Upper lobe of right lung (tissue), 1 donor: ENCODE measurements around the gene NGEF. TPM values are rescaled to one million over a fixed set of nuclear protein-coding genes. Genes with fewer than 3 reads are reported as not detected.
"Not testable (repeated sequence)": the region's sequence is repeated elsewhere in the genome, so short reads cannot be mapped to it uniquely, and the experiment has no call there.

Experiments
- ATAC-seq: fragments of 200-7000 bp; cut with Tn5 transposase; one replicate; pipeline ENCODE4 v1.9.1; 2020; ENCODE audit warnings: mild to moderate bottlenecking, moderate library complexity
- DNase-seq: peaks from one replicate; pipeline ENCODE4 v3.0.0-alpha.2; 2020
- H3K27ac ChIP-seq: fragments of 200-600 bp; one replicate; pipeline ENCODE4 v1.8.0; 2022
- H3K27me3 ChIP-seq: fragments of 200-600 bp; one replicate; pipeline ENCODE4 v1.8.0; 2022; ENCODE audit warnings: mild to moderate bottlenecking
- H3K36me3 ChIP-seq: fragments of 200-600 bp; one replicate; pipeline ENCODE4 v1.8.0; 2022
- H3K4me1 ChIP-seq: fragments of 200-600 bp; one replicate; pipeline ENCODE4 v1.8.0; 2022
- H3K4me3 ChIP-seq: fragments of 200-600 bp; one replicate; pipeline ENCODE4 v1.8.0; 2022; ENCODE audit warnings: mild to moderate bottlenecking
- H3K9me3 ChIP-seq: fragments of 200-600 bp; one replicate; pipeline ENCODE4 v1.8.0; 2022
- CTCF ChIP-seq: fragments of 200-600 bp; IDR thresholded peaks from one replicate; pipeline ENCODE4 v1.8.0; 2022; ENCODE audit warnings: antibody characterized with exemption
- intact Hi-C: fragments of 100-400 bp; cut with DNase I; formaldehyde crosslinking; loops from one replicate; pipeline ENCODE4 v1.11.0; 2022
- total RNA-seq: library from RNA; stranded (reverse); fragmentation: NEBNext Ultra II Directional; extraction: Animal tissue kit (Norgen Biotek cat#: 25700); gene quantifications from one replicate; pipeline ENCODE4 v1.2.1, GENCODE V29; 2021
- donor health status: DM: no; HTN: yes; CAD: no; lungs with severe emphysema.

The NGEF gene
- total RNA-seq, 1 donor from 2014 or later: not detected

GRCh38 chr2:232919141-232919540 is 93.9 kb downstream of the NGEF start:
- Histone ChIP-seq H3K27me3 (peaks cover 3% of the 10 kb centered on the region), H3K9me3 (no peaks in the 10 kb centered on the region), H3K36me3 (no peaks in the 10 kb centered on the region), H3K27ac (no peak overlapping the region), H3K4me1 (no peaks in the 10 kb centered on the region), H3K4me3 (no peak overlapping the region)
- no peak for DNase-seq
- ATAC-seq: no peak
- TF ChIP-seq CTCF: no peak
- intact Hi-C loops: no loop called here

- Histone ChIP-seq H3K36me3 (no peaks in the 10 kb centered on the region), H3K27me3 (peaks cover 11% of the 10 kb centered on the region), H3K4me1 (no peaks in the 10 kb centered on the region), H3K9me3 (peaks cover 7% of the 10 kb centered on the region), H3K4me3 (no peak overlapping the region), H3K27ac (no peak overlapping the region)
- no peak for DNase-seq
- TF ChIP-seq CTCF: no peak
- ATAC-seq: no peak
- intact Hi-C loops: no loop called here
Measured at GRCh38 chr2:232913903-232914302, 99.2 kb downstream of the NGEF start.

GRCh38 chr2:232911712-232912277 is 101.3 kb downstream of the NGEF start:
- DNase-seq (no peak), ATAC-seq (no peak)
- no peak overlapping the region for H3K4me3 ChIP-seq
- TF ChIP-seq CTCF: no peak
- no peaks in the 10 kb centered on the region for H3K36me3 ChIP-seq
- no peaks in the 10 kb centered on the region for H3K4me1 ChIP-seq
- intact Hi-C loops: no loop called here
- H3K9me3 ChIP-seq: peaks cover 7% of the 10 kb centered on the region
- no peak overlapping the region for H3K27ac ChIP-seq
- H3K27me3 ChIP-seq: peaks cover 12% of the 10 kb centered on the region

- DNase-seq: no peak
- no peak for ATAC-seq
Measured at GRCh38 chr2:232910376-232910775, 102.7 kb downstream of the NGEF start.

GRCh38 chr2:232908695-232909094 is 104.4 kb downstream of the NGEF start:
- H3K4me3 ChIP-seq: no peak overlapping the region
- H3K9me3 ChIP-seq: peaks cover 7% of the 10 kb centered on the region
- H3K36me3 ChIP-seq: no peaks in the 10 kb centered on the region
- peaks cover 12% of the 10 kb centered on the region for H3K27me3 ChIP-seq
- no peak for TF ChIP-seq CTCF
- H3K4me1 ChIP-seq: no peaks in the 10 kb centered on the region
- intact Hi-C loops: no loop called here
- H3K27ac ChIP-seq: no peak overlapping the region
- no peak for DNase-seq
- no peak for ATAC-seq

More at GRCh38 chr2:232910376-232910775, 102.7 kb downstream of the NGEF start:
- H3K36me3 ChIP-seq: no peaks in the 10 kb centered on the region
- H3K27ac ChIP-seq: no peak overlapping the region
- peaks cover 12% of the 10 kb centered on the region for H3K27me3 ChIP-seq
- intact Hi-C loops: no loop called here
- TF ChIP-seq CTCF: no peak
- H3K9me3 ChIP-seq: peaks cover 7% of the 10 kb centered on the region
- H3K4me1 ChIP-seq: no peaks in the 10 kb centered on the region
- H3K4me3 ChIP-seq: no peak overlapping the region

- H3K4me1 ChIP-seq, ATAC-seq, H3K27ac ChIP-seq, H3K9me3 ChIP-seq, DNase-seq, intact Hi-C loops, H3K36me3 ChIP-seq, H3K4me3 ChIP-seq: not testable (repeated sequence)
- peaks cover 12% of the 10 kb centered on the region for H3K27me3 ChIP-seq
Measured at GRCh38 chr2:232907718-232908085, 105.4 kb downstream of the NGEF start.

GRCh38 chr2:232906867-232907717 is 106.0 kb downstream of the NGEF start:
- intact Hi-C loops, DNase-seq, H3K36me3 ChIP-seq, ATAC-seq, H3K4me3 ChIP-seq, H3K9me3 ChIP-seq, H3K4me1 ChIP-seq, H3K27ac ChIP-seq: not testable (repeated sequence)
- peaks cover 13% of the 10 kb centered on the region for H3K27me3 ChIP-seq
